Lung microvascular endothelial cell (primary cell): ENCODE data around the gene GP1BA. TPM values are rescaled to one million over a fixed set of nuclear protein-coding genes. Genes with fewer than 3 reads are reported as not detected.

Source experiments
- DNase-seq, 2 donors: peaks; one replicate each; pipeline versions ENCODE4 v3.0.0 to v3.0.0-alpha.2; 2010; ENCODE audit warnings: low read depth in 2 of 2
- total RNA-seq: library from RNA; depleted of rRNA; stranded (reverse); fragments of >200 nt; gene quantifications from 2 replicates; pipeline ENCODE4 v1.2.1, GENCODE V29; 2014

GP1BA gene
- total RNA-seq, 1 donor from 2014 or later = not detected

GRCh38 chr17:4949321-4950074 lies 17.4 kb downstream of the GP1BA start:
- peak; percentile 42 to 74 for DNase-seq

- peak; percentile 50 to 57 for DNase-seq
These were observed 18.1 kb downstream of the GP1BA start for GRCh38 chr17:4950075-4950745.

GRCh38 chr17:4950746-4951204 lies 18.7 kb downstream of the GP1BA start, which contains the start of gene ENO3:
ENO3 (plus strand) TSS chr17:4951119; CDS start chr17:4951830, 711 bp downstream.
- no peak for DNase-seq

- DNase-seq = no peak
These were observed 19.4 kb downstream of the GP1BA start for GRCh38 chr17:4951486-4951885.

GRCh38 chr17:4953451-4953961 lies 21.4 kb downstream of the GP1BA start:
- DNase-seq = peak in 1 of 2 donors; percentile 68

- no peak for DNase-seq
These were observed 23.0 kb downstream of the GP1BA start for GRCh38 chr17:4955091-4955490.

GRCh38 chr17:4956493-4957061 lies 24.5 kb downstream of the GP1BA start:
- DNase-seq = peak; percentile 19 to 37

- DNase-seq = no peak
These were observed 26.0 kb downstream of the GP1BA start for GRCh38 chr17:4958102-4958501.

- no peak for DNase-seq
These were observed 27.3 kb downstream of the GP1BA start for GRCh38 chr17:4959261-4959965.

- DNase-seq = no peak
These were observed 28.3 kb downstream of the GP1BA start for GRCh38 chr17:4960279-4960922.

- DNase-seq = no peak
These were observed 33.4 kb downstream of the GP1BA start for GRCh38 chr17:4965311-4965986.

- DNase-seq = peak; percentile 100
These were observed 34.9 kb downstream of the GP1BA start for GRCh38 chr17:4966844-4967538.

- peak; percentile 99 for DNase-seq
These were observed 35.7 kb downstream of the GP1BA start, which contains the start of gene SPAG7 for GRCh38 chr17:4967539-4968485. SPAG7 (minus strand) TSS chr17:4967817; CDS start chr17:4967804, 13 bp downstream.

- no peak for DNase-seq
These were observed 36.5 kb downstream of the GP1BA start for GRCh38 chr17:4968486-4969046.

GRCh38 chr17:4969047-4969550 lies 37.0 kb downstream of the GP1BA start:
- DNase-seq = peak in 1 of 2 donors; percentile 57

GRCh38 chr17:4969551-4970173 lies 37.6 kb downstream of the GP1BA start:
- no peak for DNase-seq

GRCh38 chr17:4970273-4970672 lies 38.2 kb downstream of the GP1BA start:
- no peak for DNase-seq

- no peak for DNase-seq
These were observed 39.7 kb downstream of the GP1BA start for GRCh38 chr17:4971826-4972225.
